Stimulated activated CD8-positive, alpha-beta memory T cell treated with anti-CD3 and anti-CD28 coated beads, Interleukin-12 subunit alpha, Interleukin-12 subunit beta, amount 100 ng/mL, for 4 hours (primary cell): ENCODE results near the gene SYTL3.
A peak's percentile ranks its signal among the peaks of the same experiment; 100 is the strongest.
"Not testable (repeated sequence)": the region's sequence is repeated elsewhere in the genome, so short reads cannot be mapped to it uniquely, and the experiment has no call there.

ENCODE experiments used
- DNase-seq: peaks from one replicate; pipeline ENCODE4 v3.0.0-alpha.2; 2020; ENCODE audit warnings: low read depth

SYTL3 gene, protein sequence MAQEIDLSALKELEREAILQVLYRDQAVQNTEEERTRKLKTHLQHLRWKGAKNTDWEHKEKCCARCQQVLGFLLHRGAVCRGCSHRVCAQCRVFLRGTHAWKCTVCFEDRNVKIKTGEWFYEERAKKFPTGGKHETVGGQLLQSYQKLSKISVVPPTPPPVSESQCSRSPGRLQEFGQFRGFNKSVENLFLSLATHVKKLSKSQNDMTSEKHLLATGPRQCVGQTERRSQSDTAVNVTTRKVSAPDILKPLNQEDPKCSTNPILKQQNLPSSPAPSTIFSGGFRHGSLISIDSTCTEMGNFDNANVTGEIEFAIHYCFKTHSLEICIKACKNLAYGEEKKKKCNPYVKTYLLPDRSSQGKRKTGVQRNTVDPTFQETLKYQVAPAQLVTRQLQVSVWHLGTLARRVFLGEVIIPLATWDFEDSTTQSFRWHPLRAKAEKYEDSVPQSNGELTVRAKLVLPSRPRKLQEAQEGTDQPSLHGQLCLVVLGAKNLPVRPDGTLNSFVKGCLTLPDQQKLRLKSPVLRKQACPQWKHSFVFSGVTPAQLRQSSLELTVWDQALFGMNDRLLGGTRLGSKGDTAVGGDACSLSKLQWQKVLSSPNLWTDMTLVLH

DNA sequence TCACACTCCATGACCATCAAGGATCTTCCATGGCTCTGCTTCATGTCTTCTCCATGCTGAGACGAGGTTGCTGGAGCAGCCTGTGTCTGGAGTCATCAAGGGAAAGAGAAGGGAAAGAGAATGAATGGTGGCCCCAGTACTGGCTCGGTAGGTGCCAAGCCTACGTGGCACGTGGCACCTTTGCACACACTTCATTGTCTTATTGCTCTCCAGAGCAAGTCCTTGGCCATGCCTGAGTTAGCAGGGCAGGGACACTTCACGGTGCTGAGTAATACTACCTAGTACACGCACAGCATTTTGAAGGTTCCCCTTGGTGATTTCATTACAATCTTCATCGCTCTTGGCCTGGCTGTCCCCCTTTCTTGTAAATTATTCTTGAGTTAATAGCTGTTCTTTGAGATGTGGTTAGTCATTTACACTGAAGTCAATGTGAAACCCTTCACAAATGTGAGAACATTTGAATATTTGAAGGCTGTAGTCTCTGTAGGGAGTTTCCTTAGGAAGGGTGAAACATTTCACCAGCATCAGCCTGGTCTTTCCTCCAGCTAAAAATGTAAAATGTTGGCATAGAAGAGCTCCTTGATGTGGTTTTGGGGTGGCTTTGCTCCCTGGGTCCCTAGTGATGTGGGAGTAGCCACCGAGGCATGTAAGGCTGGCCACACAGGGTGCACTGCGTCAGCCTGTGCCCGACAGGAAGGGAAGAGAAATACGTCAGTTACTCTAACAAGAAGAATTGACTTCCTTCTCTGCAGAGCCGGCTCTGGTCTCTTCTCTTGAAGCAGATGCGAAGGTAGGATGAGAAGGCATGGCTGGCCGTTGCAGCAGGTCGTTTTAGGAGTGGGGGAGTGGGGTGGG is at the start of gene SYTL3:
SYTL3 (plus strand) TSS at position 766 of the 855 bp plus-strand sequence. CDS start 13,215 bp downstream, outside the sequence.
- peak; percentile 47 for DNase-seq

DNA sequence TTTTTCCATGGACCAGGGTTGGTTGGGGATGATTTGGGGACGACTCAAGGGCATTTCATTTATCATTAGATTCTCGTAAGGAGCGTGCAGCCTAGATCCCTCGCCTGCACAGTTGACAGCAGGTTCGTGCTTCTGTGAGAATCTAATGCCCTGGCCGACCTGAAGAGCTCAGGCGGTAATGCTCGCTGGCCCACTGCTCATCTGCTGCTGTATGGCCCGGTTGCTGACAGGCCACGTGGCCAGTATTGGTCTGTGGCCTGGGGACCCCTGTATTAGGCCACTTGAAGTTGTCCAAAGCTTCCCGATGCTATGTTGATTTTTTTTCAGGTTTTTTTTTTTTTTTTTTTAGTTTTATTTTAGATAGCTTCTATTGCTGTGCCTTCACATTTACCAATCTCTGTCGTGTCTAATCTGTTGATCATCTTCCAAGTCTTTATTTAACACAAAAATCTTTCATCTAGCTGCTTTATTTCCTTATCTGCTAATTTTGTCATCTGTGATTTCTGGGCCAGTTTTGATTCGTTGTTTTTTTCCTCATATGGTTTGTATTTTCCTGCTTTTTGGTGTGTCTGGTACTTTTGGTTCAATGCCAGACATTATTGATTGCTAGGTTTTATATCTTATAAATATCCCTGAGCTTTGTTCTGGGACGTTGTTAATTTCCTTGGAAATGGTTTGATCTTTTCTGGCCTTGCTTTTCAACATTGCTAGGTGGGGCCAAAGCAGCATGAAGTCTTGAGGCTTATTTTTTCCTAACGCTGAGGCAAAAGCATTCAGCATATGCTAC is 46.4 kb upstream of the SYTL3 start:
- DNase-seq = no peak

GRCh38 chr6:158604048-158604406 is 45.8 kb upstream of the SYTL3 start:
- no peak for DNase-seq

DNA sequence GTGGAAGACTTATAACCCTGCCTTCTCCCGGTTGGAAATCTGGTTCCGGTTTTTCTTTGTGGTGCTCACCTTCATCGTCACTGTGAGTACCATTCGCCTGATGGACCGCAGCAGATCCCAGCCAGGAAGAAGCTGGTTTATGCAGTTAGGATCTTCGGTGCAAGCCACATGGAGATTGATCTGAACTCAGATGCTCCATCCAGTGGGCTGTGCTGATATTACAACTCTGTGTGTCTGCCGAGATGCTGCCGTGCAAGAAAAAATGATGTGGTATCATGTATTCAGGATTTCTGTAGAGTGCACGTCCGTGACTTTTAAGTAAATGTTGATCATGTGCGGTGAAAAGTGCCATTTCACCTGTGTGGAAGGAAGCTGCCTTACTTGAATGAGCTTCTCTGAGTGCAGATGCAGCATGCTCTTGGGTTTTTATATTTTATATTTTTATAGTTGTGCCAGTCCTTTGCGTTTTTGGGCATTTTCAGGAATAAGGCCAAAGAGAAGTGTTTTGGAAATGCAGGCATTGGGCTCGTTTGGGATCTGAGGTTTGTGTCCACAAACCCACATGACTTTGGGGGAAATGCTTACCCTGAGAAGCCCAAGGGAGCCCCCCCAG is 44.5 kb upstream of the SYTL3 start:
- DNase-seq = peak; percentile 7

GRCh38 chr6:158606011-158606410 is 43.8 kb upstream of the SYTL3 start:
- not testable (repeated sequence) for DNase-seq

GRCh38 chr6:158606935-158607334 is 42.9 kb upstream of the SYTL3 start:
- DNase-seq = no peak

DNA sequence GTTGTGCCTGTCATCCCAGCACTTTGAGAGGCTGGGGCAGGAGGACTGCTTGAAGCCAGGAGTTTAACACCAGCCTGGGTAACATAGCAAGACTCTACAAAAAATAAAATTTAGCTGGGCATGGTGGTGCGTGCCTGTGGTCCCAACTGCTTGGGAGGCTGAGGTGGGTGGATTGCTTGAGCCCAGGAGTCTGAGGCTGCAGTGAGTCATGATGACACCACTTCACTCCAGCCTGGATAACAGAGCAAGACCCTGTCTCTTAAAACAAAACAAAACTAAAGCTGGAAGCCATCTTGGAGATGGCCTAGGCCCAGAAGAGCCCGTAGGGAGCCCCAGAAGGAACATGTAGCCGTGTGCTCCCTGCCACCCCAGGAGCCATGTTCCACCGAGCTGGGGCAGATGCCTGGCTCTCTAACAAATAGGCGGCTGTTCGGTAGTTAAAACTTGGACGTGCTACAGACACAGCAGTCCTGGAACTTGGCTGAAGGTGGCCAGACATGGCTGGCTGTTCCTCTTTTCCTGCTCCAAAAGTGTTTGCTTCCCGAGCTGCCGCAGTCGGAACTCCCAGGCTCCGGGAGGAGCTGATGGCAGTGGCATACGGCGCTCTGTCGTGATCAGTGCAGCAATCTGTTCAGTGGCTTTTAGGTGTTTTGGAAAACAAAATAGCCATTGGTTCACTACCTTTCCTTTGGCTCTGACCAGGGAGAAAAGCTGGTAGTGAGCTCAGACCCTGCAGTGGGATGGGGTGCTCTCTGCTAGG is 42.3 kb upstream of the SYTL3 start:
- DNase-seq = no peak

GRCh38 chr6:158608221-158608620 is 41.6 kb upstream of the SYTL3 start:
- no peak for DNase-seq

- no peak for DNase-seq
Observed at GRCh38 chr6:158609455-158610155, 40.2 kb upstream of the SYTL3 start.

DNA sequence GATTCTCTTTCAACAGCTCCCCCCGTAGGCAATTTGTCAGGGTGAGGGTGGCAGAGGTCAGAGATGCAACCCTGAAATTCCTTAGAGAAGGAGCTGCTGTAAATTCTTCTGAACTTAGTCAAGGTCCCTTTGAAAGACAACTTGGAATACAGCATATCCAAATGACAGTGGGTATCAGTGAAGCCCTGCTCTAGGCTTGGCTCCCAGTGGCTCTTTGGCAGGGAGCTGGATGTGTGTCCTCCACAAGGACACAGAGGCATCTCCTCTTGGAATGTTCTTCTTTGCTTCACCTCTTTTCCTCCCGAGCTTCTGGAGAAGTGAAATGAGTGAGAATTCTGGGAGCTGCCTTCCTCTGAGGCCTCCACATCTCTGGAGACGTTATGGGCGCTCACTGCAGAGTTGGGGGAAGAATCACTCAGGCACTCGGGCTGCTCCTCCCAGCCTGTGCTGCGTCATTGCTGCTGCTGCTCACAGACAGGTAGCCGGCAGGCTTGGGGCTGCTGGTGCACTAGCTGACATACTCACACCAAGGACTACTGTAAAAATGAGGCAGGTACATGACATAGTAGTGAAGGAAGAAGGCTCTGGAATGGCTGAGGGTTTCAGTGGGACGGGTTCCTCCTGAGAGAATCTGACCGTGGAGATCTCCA is 39.4 kb upstream of the SYTL3 start:
- DNase-seq = no peak

GRCh38 chr6:158611039-158611438 is 38.8 kb upstream of the SYTL3 start:
- no peak for DNase-seq

- no peak for DNase-seq
Observed at GRCh38 chr6:158611541-158612370, 38.1 kb upstream of the SYTL3 start.

GRCh38 chr6:158614606-158615005 is 35.2 kb upstream of the SYTL3 start:
- not testable (repeated sequence) for DNase-seq

- DNase-seq = not testable (repeated sequence)
Observed at GRCh38 chr6:158618289-158618688, 31.6 kb upstream of the SYTL3 start.

DNA sequence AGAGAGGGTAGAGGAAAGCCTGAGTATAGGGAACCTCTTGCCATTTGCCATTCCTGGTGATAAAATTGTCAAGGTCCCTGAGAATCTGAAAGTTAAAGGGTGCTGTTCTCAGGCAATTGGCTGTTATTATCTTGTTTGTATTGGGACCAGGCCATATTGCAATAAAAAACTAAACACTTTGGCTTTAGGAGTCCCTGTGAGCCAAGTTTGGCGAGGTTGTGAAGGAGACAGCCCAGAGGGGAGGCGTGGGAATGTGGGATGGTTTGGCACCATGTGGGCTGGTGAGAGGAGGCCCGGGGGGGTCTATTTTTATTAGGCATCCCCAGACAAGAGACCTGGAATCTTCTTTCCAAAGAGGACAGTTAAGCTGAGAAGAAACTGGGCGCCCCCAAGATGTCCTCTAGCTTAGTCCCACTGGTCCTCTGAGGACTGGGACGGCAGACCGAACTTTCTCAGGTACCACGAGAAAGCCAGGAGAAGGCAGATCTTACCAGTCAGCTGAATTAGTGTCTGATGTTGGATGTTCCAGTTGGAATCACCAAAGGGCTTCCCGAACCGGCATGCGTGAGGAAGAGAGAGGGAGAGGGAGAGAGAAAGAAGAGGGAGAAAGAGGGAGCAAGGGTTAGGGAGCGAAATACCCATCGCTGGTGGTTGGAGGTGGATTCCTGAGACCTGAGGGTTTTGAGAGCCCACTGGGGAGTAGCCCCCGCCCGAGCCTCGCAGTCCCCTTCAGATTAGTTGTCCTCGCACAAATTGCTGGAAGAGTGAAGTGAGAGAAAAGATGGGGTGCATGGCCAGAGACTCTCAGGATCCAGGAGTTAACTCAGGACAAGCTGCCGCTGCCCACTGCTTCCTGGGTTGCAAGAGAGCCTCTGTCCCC is 29.7 kb upstream of the SYTL3 start:
- no peak for DNase-seq

- DNase-seq = no peak
Observed at GRCh38 chr6:158620963-158621693, 28.7 kb upstream of the SYTL3 start.
